ENCODE data around the gene ABTB1.

DNA sequence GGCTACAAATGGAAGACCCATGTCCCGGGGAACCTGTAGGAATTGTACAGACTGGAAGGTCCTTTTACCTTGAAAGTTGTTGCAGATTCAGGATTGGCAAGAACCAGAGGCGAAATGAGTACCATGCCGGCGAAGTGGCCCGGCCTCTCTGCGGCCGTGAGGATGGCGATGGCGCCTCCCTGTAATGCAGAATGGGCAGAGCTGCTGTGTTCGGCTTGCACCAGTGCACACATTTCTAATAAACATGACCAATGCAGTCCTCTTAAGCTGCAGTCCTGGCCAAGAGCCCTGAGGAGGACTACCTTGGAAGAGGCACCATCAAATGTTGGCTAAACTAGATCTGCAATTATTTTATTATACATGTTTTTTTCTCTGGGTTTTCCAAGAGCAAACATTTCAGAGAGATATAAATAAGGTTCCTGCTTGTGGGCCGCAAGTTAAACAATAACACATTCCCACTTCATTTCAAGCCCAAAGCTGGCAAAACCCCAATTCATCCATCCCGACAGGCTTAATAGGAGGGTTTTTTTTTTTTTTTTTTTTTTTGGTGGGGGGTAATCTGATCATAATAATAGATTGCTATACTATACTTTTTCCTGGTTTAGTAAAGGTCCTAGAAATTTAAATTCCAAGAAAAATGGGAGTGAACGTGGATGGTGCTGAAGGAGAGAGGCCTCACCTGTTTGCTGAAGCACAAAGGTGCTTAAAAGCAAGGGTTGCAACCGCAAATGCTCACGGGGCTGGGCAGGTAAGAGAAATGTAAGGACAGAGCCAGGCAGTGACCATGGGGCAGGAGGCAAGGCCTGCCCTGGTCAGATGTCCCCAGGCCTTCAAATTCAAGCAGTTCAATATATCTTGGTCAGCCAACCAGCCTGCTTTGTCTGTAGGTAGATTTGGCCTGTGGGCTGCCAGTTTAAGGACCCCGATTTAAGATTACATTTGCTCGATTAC lies 48.5 kb downstream of the ABTB1 start:
- TF ChIP-seq, protein P1, sequence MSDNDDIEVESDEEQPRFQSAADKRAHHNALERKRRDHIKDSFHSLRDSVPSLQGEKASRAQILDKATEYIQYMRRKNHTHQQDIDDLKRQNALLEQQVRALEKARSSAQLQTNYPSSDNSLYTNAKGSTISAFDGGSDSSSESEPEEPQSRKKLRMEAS (IDR thresholded peaks at IDR 0.05), result no peak
- no peak for TF ChIP-seq SP1 (IDR thresholded peaks at IDR 0.05)
- TF ChIP-seq, protein P2, sequence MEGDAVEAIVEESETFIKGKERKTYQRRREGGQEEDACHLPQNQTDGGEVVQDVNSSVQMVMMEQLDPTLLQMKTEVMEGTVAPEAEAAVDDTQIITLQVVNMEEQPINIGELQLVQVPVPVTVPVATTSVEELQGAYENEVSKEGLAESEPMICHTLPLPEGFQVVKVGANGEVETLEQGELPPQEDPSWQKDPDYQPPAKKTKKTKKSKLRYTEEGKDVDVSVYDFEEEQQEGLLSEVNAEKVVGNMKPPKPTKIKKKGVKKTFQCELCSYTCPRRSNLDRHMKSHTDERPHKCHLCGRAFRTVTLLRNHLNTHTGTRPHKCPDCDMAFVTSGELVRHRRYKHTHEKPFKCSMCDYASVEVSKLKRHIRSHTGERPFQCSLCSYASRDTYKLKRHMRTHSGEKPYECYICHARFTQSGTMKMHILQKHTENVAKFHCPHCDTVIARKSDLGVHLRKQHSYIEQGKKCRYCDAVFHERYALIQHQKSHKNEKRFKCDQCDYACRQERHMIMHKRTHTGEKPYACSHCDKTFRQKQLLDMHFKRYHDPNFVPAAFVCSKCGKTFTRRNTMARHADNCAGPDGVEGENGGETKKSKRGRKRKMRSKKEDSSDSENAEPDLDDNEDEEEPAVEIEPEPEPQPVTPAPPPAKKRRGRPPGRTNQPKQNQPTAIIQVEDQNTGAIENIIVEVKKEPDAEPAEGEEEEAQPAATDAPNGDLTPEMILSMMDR (IDR thresholded peaks at IDR 0.05; ENCODE audit: low read depth, low read length, missing input control), result no peak
- no peak for TF ChIP-seq YY1 (IDR thresholded peaks at IDR 0.05)
- TF ChIP-seq EGR1 (IDR thresholded peaks at IDR 0.05; ENCODE audit: low read depth in 2 of 2), result no peak
- TF ChIP-seq GABPA (IDR thresholded peaks at IDR 0.05 in 1 of 2, conservative IDR thresholded peaks at IDR 0.05 in 1 of 2), result no peak
- TF ChIP-seq, protein P3, sequence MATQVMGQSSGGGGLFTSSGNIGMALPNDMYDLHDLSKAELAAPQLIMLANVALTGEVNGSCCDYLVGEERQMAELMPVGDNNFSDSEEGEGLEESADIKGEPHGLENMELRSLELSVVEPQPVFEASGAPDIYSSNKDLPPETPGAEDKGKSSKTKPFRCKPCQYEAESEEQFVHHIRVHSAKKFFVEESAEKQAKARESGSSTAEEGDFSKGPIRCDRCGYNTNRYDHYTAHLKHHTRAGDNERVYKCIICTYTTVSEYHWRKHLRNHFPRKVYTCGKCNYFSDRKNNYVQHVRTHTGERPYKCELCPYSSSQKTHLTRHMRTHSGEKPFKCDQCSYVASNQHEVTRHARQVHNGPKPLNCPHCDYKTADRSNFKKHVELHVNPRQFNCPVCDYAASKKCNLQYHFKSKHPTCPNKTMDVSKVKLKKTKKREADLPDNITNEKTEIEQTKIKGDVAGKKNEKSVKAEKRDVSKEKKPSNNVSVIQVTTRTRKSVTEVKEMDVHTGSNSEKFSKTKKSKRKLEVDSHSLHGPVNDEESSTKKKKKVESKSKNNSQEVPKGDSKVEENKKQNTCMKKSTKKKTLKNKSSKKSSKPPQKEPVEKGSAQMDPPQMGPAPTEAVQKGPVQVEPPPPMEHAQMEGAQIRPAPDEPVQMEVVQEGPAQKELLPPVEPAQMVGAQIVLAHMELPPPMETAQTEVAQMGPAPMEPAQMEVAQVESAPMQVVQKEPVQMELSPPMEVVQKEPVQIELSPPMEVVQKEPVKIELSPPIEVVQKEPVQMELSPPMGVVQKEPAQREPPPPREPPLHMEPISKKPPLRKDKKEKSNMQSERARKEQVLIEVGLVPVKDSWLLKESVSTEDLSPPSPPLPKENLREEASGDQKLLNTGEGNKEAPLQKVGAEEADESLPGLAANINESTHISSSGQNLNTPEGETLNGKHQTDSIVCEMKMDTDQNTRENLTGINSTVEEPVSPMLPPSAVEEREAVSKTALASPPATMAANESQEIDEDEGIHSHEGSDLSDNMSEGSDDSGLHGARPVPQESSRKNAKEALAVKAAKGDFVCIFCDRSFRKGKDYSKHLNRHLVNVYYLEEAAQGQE (IDR thresholded peaks at IDR 0.05), result no peak
- TF ChIP-seq TAF1 (conservative IDR thresholded peaks at IDR 0.05), result no peak
- TF ChIP-seq, protein P4, sequence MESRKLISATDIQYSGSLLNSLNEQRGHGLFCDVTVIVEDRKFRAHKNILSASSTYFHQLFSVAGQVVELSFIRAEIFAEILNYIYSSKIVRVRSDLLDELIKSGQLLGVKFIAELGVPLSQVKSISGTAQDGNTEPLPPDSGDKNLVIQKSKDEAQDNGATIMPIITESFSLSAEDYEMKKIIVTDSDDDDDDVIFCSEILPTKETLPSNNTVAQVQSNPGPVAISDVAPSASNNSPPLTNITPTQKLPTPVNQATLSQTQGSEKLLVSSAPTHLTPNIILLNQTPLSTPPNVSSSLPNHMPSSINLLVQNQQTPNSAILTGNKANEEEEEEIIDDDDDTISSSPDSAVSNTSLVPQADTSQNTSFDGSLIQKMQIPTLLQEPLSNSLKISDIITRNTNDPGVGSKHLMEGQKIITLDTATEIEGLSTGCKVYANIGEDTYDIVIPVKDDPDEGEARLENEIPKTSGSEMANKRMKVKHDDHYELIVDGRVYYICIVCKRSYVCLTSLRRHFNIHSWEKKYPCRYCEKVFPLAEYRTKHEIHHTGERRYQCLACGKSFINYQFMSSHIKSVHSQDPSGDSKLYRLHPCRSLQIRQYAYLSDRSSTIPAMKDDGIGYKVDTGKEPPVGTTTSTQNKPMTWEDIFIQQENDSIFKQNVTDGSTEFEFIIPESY (IDR thresholded peaks at IDR 0.05), result no peak
- TF ChIP-seq RXRA (IDR thresholded peaks at IDR 0.05), result no peak
- TF ChIP-seq RAD21 (IDR thresholded peaks at IDR 0.05), result no peak
- no peak for TF ChIP-seq FOXA1 (IDR thresholded peaks at IDR 0.05)
- TF ChIP-seq JUND (IDR thresholded peaks at IDR 0.05), result no peak

Measured in liver (tissue), 3 donors.